ENCODE data around the gene CEP152.
A peak's percentile ranks its signal among the peaks of the same experiment; 100 is the strongest.
"Not testable (repeated sequence)": the region's sequence is repeated elsewhere in the genome, so short reads cannot be mapped to it uniquely, and the experiment has no call there.

CEP152 gene

GRCh38 chr15:48856942-48857341, 46.1 kb upstream of the CEP152 start:
- Histone ChIP-seq H3K4me2 (ENCODE audit: low read length) (no peak overlapping the region), H3K4me1 (ENCODE audit: low read length) (peaks cover 15% of the 10 kb centered on the region), H3K36me3 (replicated peaks; ENCODE audit: low read depth, low read length) (no peaks in the 10 kb centered on the region), H3K9me3 (ENCODE audit: insufficient read depth, low read length) (no peaks in the 10 kb centered on the region), H4K20me1 (ENCODE audit: insufficient read depth, low read length) (no peaks in the 10 kb centered on the region), H3K4me3 (ENCODE audit: low read length) (no peak overlapping the region), H3K27ac (ENCODE audit: low read length) (no peak overlapping the region), H2AFZ (ENCODE audit: low read depth, low read length) (no peak overlapping the region), H3K27me3 (ENCODE audit: low read depth, low read length) (no peaks in the 10 kb centered on the region), H3K9ac (ENCODE audit: low read length) (no peak overlapping the region), H3K79me2 (ENCODE audit: low read length) (no peaks in the 10 kb centered on the region)
- no peak for TF ChIP-seq EZH2phosphoT487 (IDR thresholded peaks at IDR 0.05; ENCODE audit: low read depth)

DNA sequence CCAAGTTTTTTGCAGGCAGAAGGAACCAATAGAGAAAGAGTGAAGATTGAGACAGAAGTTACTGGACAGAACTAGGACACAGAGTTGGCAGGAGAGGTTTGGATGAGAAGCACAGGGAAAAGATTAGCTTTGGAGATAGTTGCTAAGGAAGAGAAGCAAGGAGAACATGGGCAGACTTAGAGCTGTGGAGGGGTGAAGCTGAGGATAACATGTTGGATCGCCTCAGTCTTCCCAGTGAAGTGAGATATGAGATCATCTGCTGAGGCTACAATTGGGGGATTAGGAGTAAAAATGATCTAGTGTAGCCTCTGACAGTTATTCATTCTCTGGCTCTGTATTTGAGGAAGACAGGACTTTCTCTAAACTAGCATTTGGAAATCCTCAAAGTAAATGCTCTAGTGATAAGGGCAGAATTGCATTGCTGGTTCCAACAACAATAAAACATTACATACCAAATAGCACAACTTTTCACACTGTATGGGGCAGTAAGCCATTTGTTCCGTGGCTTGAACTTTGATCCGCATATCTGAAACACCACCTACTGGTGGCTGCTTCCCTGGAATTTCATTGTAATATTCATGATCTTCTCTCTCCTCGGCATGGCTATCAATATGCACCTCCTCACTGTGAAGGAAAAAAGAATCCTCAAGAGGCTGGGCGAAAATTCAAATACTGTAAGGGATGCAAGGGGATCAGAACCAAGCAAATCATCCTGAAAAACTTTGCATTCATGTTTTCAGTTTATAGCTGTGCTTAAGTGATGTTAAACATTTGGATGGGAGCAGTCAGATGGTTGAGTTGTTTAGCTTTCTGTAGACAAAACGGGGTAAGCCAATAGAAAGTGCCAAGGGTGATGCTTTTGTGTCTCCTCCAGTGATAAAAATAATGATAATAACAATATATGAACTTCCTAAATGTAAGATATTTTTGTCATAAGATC, 44.9 kb upstream of the CEP152 start:
- Histone ChIP-seq H3K4me3 (ENCODE audit: low read length) (no peak overlapping the region), H4K20me1 (ENCODE audit: insufficient read depth, low read length) (no peaks in the 10 kb centered on the region), H2AFZ (ENCODE audit: low read depth, low read length) (0 out of 2 replicates have a peak overlapping the region, but pooled peaks have one; percentile 12), H3K27ac (ENCODE audit: low read length) (no peak overlapping the region), H3K36me3 (replicated peaks; ENCODE audit: low read depth, low read length) (no peaks in the 10 kb centered on the region), H3K9me3 (ENCODE audit: insufficient read depth, low read length) (no peaks in the 10 kb centered on the region), H3K79me2 (ENCODE audit: low read length) (no peaks in the 10 kb centered on the region), H3K9ac (ENCODE audit: low read length) (no peak overlapping the region), H3K4me2 (ENCODE audit: low read length) (no peak overlapping the region), H3K27me3 (ENCODE audit: low read depth, low read length) (no peaks in the 10 kb centered on the region), H3K4me1 (ENCODE audit: low read length) (peaks cover 15% of the 10 kb centered on the region)
- no peak for TF ChIP-seq EZH2phosphoT487 (IDR thresholded peaks at IDR 0.05; ENCODE audit: low read depth)
- TF ChIP-seq, protein P1, sequence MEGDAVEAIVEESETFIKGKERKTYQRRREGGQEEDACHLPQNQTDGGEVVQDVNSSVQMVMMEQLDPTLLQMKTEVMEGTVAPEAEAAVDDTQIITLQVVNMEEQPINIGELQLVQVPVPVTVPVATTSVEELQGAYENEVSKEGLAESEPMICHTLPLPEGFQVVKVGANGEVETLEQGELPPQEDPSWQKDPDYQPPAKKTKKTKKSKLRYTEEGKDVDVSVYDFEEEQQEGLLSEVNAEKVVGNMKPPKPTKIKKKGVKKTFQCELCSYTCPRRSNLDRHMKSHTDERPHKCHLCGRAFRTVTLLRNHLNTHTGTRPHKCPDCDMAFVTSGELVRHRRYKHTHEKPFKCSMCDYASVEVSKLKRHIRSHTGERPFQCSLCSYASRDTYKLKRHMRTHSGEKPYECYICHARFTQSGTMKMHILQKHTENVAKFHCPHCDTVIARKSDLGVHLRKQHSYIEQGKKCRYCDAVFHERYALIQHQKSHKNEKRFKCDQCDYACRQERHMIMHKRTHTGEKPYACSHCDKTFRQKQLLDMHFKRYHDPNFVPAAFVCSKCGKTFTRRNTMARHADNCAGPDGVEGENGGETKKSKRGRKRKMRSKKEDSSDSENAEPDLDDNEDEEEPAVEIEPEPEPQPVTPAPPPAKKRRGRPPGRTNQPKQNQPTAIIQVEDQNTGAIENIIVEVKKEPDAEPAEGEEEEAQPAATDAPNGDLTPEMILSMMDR (IDR thresholded peaks at IDR 0.05; ENCODE audit: low read depth, low read length), result peak; percentile 25; the same call in 1 of the 2 replicates

- not testable (repeated sequence) for H3K4me3 ChIP-seq (ENCODE audit: low read length); H3K27me3 ChIP-seq (ENCODE audit: low read depth, low read length); H2AFZ ChIP-seq (ENCODE audit: low read depth, low read length); H3K9me3 ChIP-seq (ENCODE audit: insufficient read depth, low read length); H3K36me3 ChIP-seq (replicated peaks; ENCODE audit: low read depth, low read length); H4K20me1 ChIP-seq (ENCODE audit: insufficient read depth, low read length); H3K9ac ChIP-seq (ENCODE audit: low read length); H3K27ac ChIP-seq (ENCODE audit: low read length); H3K79me2 ChIP-seq (ENCODE audit: low read length); H3K4me2 ChIP-seq (ENCODE audit: low read length)
- peaks cover 15% of the 10 kb centered on the region for H3K4me1 ChIP-seq (ENCODE audit: low read length)
These were observed 43.6 kb upstream of the CEP152 start for GRCh38 chr15:48854434-48854833.

- Histone ChIP-seq H3K9ac (ENCODE audit: low read length) (no peak overlapping the region), H3K79me2 (ENCODE audit: low read length) (no peaks in the 10 kb centered on the region), H3K9me3 (ENCODE audit: insufficient read depth, low read length) (no peaks in the 10 kb centered on the region), H3K4me1 (ENCODE audit: low read length) (no peaks in the 10 kb centered on the region), H2AFZ (ENCODE audit: low read depth, low read length) (no peak overlapping the region), H3K4me2 (ENCODE audit: low read length) (no peak overlapping the region), H3K27me3 (ENCODE audit: low read depth, low read length) (no peaks in the 10 kb centered on the region), H3K4me3 (ENCODE audit: low read length) (no peak overlapping the region), H3K27ac (ENCODE audit: low read length) (no peak overlapping the region), H3K36me3 (replicated peaks; ENCODE audit: low read depth, low read length) (no peaks in the 10 kb centered on the region), H4K20me1 (ENCODE audit: insufficient read depth, low read length) (no peaks in the 10 kb centered on the region)
- TF ChIP-seq, protein P1 (IDR thresholded peaks at IDR 0.05; ENCODE audit: low read depth, low read length), result no peak
- TF ChIP-seq EZH2phosphoT487 (IDR thresholded peaks at IDR 0.05; ENCODE audit: low read depth), result no peak
These were observed 41.1 kb upstream of the CEP152 start for GRCh38 chr15:48851956-48852355.

DNA sequence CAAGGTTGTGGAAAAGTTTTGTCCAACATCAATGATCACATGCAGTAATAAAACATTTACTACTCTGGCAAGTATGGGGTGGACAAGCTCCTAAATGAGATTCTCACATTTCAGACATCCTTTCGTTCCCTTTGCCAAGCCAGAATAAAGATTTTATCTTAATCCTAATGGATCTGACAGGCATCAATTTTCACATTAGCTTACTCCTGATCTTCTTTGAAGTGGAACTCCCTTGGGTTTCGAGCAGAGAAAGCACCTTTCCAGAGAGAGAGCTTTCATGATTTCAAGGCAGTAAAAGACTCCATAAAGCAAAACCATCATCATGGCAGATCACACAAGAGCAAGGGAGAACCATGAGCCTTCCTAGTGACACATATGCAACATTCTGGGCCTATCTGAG, 39.8 kb upstream of the CEP152 start:
- H3K4me3 ChIP-seq (ENCODE audit: low read length), result no peak overlapping the region
- H3K4me1 ChIP-seq (ENCODE audit: low read length), result no peaks in the 10 kb centered on the region
- no peak overlapping the region for H2AFZ ChIP-seq (ENCODE audit: low read depth, low read length)
- H3K9ac ChIP-seq (ENCODE audit: low read length), result no peak overlapping the region
- H4K20me1 ChIP-seq (ENCODE audit: insufficient read depth, low read length), result no peaks in the 10 kb centered on the region
- no peaks in the 10 kb centered on the region for H3K9me3 ChIP-seq (ENCODE audit: insufficient read depth, low read length)
- no peaks in the 10 kb centered on the region for H3K36me3 ChIP-seq (replicated peaks; ENCODE audit: low read depth, low read length)
- H3K27ac ChIP-seq (ENCODE audit: low read length), result no peak overlapping the region
- no peak overlapping the region for H3K4me2 ChIP-seq (ENCODE audit: low read length)
- H3K27me3 ChIP-seq (ENCODE audit: low read depth, low read length), result no peaks in the 10 kb centered on the region
- TF ChIP-seq, protein P1 (IDR thresholded peaks at IDR 0.05; ENCODE audit: low read depth, low read length), result no peak
- TF ChIP-seq EZH2phosphoT487 (IDR thresholded peaks at IDR 0.05; ENCODE audit: low read depth), result no peak
- no peaks in the 10 kb centered on the region for H3K79me2 ChIP-seq (ENCODE audit: low read length)
